CD4-positive, alpha-beta T cell (primary cell): Measurements from ENCODE around the gene KLC3. TPM values are rescaled to one million over a fixed set of nuclear protein-coding genes. Genes with fewer than 3 reads are reported as not detected.

Experiments
- ATAC-seq: fragments of 200-7000 bp; cut with Tn5 transposase; one replicate; pipeline ENCODE4 v1.10.0; 2022; ENCODE audit warnings: mild to moderate bottlenecking; ENCODE audit not compliant: poor library complexity
- CTCF ChIA-PET: fragments of 350-600 bp; sonication (Branson Sonifier 250); formaldehyde crosslinking; loops from one replicate; lab custom pipeline; 2021; ENCODE audit warnings: antibody characterized with exemption, inconsistent platforms; lab: Charles Lee
- POLR2A ChIA-PET: fragments of 350-600 bp; sonication (Branson Sonifier 250); formaldehyde crosslinking; loops from one replicate; lab custom pipeline; 2021; ENCODE audit warnings: antibody characterized with exemption, inconsistent platforms; lab: Charles Lee
- DNase-seq, 14 experiments: peaks; one replicate each; pipeline ENCODE4 v3.0.0-alpha.2; 2013 to 2020; ENCODE audit warnings: mixed read lengths in 2 of 14
- H3K27ac ChIP-seq, 2 donors: one replicate each; pipeline versions ENCODE4 v1.5.1 to v1.7.0; 2013; ENCODE audit warnings: low read length in 2 of 2, low read depth in 1 of 2, mild to moderate bottlenecking in 1 of 2
- H3K27me3 ChIP-seq, 2 experiments: 1 replicate in 1 of 2; 2 replicates in 1 of 2; pipeline versions ENCODE4 v1.6.1 to v1.7.0; 2013; ENCODE audit warnings: low read length in 2 of 2, control low read depth in 1 of 2, mild to moderate bottlenecking in 1 of 2, moderate library complexity in 1 of 2; ENCODE audit not compliant: insufficient read depth in 2 of 2, control insufficient read depth in 1 of 2
- H3K36me3 ChIP-seq: one replicate; pipeline ENCODE4 v1.6.1; 2013; ENCODE audit warnings: low read length, control low read depth; ENCODE audit not compliant: insufficient read depth
- H3K4me1 ChIP-seq: one replicate; pipeline ENCODE4 v1.6.1; 2013; ENCODE audit warnings: low read length, control low read depth; ENCODE audit not compliant: insufficient read depth
- H3K4me3 ChIP-seq: one replicate; pipeline ENCODE4 v1.5.1; 2013; ENCODE audit warnings: mild to moderate bottlenecking, low read length, moderate library complexity
- H3K9me3 ChIP-seq, 2 experiments: 1 replicate in 1 of 2; 2 replicates in 1 of 2; pipeline versions ENCODE4 v1.6.1 to v1.7.0; 2013; ENCODE audit warnings: low read length in 2 of 2, mild to moderate bottlenecking in 2 of 2, control low read depth in 1 of 2, moderate library complexity in 1 of 2; ENCODE audit not compliant: control insufficient read depth in 1 of 2, insufficient read depth in 1 of 2
- H3K27ac Mint-ChIP-seq: one replicate; pipeline ENCODE4 v1.8.0; 2020; ENCODE audit warnings: mixed read lengths
- H3K27me3 Mint-ChIP-seq: one replicate; pipeline ENCODE4 v1.8.0; 2021; ENCODE audit warnings: mixed read lengths
- H3K36me3 Mint-ChIP-seq: one replicate; pipeline ENCODE4 v1.8.0; 2021; ENCODE audit warnings: low read depth, mixed read lengths
- H3K4me1 Mint-ChIP-seq: one replicate; pipeline ENCODE4 v1.8.0; 2021; ENCODE audit warnings: low read depth, mixed read lengths
- H3K4me3 Mint-ChIP-seq: one replicate; pipeline ENCODE4 v1.8.0; 2020; ENCODE audit warnings: mild to moderate bottlenecking, mixed read lengths
- H3K9me3 Mint-ChIP-seq: one replicate; pipeline ENCODE4 v1.8.0; 2020; ENCODE audit warnings: mixed read lengths
- CTCF ChIP-seq: fragments of 200-600 bp; IDR thresholded peaks from one replicate; pipeline ENCODE4 v1.8.0; 2022; ENCODE audit warnings: antibody characterized with exemption, mild to moderate bottlenecking
- intact Hi-C, 2 experiments: fragments of 100-400 bp; cut with DNase I in 1 of 2; cut with micrococcal nuclease in 1 of 2; formaldehyde crosslinking; loops; one replicate each; pipeline versions ENCODE4 v1.15.1 to v1.9.0; 2023 to 2025; cut with DNase I, micrococcal nuclease
- total RNA-seq, 174 experiments: library from RNA in 2 of 174; stranded (reverse) in 2 of 174; gene quantifications; one replicate each; pipeline ENCODE4 v1.2.3 and lab custom pipeline; 2021 to 2026

The KLC3 gene
- total RNA-seq, 2 experiments from 2014 or later, result not detected

GRCh38 chr19:45358213-45358792 lies 17.8 kb downstream of the KLC3 start:
- no peak overlapping the region for H3K27ac Mint-ChIP-seq
- H3K4me1 Mint-ChIP-seq, result no peaks in the 10 kb centered on the region
- H3K27ac ChIP-seq, result no peak overlapping the region
- ChIA-PET CTCF (no interaction called here), POLR2A (no interaction called here)
- no peak overlapping the region for H3K4me3 Mint-ChIP-seq
- DNase-seq (peak in 1 of 14 experiments; percentile 16), ATAC-seq (no peak)
- H3K9me3 Mint-ChIP-seq, result no peaks in the 10 kb centered on the region
- peaks cover 50% of the 10 kb centered on the region for H3K36me3 Mint-ChIP-seq
- H3K9me3 ChIP-seq, result peaks cover 0 to 6% of the 10 kb centered on the region in 2 experiments
- no peak for TF ChIP-seq CTCF
- H3K27me3 Mint-ChIP-seq, result no peaks in the 10 kb centered on the region
- no peaks in the 10 kb centered on the region for H3K27me3 ChIP-seq
- H3K4me3 ChIP-seq, result no peak overlapping the region
- H3K36me3 ChIP-seq, result peaks cover 15% of the 10 kb centered on the region
- no peaks in the 10 kb centered on the region for H3K4me1 ChIP-seq
- intact Hi-C loops, result no loop called here

- intact Hi-C loops, result no loop called here
- no peak overlapping the region for H3K4me3 ChIP-seq
- ATAC-seq, result no peak
- H3K36me3 ChIP-seq, result peaks cover 14% of the 10 kb centered on the region
- ChIA-PET CTCF (no interaction called here), POLR2A (no interaction called here)
- H3K9me3 ChIP-seq, result no peaks in the 10 kb centered on the region
- no peaks in the 10 kb centered on the region for H3K27me3 Mint-ChIP-seq
- no peak for DNase-seq
- peaks cover 38% of the 10 kb centered on the region for H3K36me3 Mint-ChIP-seq
- no peaks in the 10 kb centered on the region for H3K4me1 Mint-ChIP-seq
- no peak overlapping the region for H3K4me3 Mint-ChIP-seq
- H3K27me3 ChIP-seq, result no peaks in the 10 kb centered on the region
- no peak overlapping the region for H3K27ac ChIP-seq
- no peak overlapping the region for H3K27ac Mint-ChIP-seq
- TF ChIP-seq CTCF, result no peak
- H3K9me3 Mint-ChIP-seq, result no peaks in the 10 kb centered on the region
- no peaks in the 10 kb centered on the region for H3K4me1 ChIP-seq
Observed at GRCh38 chr19:45361608-45362007, 21.1 kb downstream of the KLC3 start.

DNA sequence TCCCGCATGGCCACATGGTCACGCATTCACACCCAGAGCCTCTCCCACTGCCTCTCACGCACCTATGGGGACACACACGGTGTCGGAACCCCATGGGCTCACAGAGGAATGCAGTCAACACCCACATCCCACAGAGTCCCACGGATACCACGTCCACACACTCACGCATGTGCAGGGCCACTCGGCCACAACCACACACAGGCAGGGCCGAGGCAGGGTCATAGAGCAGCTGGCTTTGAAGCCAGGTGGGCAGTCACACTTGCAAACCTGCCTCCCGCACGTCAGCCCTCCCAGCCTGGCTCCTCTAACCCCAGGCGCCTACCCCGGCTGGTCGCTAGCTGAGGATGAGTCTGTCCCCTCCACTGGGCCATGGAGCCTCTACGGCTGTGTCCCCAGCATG lies 21.7 kb downstream of the KLC3 start:
- ATAC-seq (no peak), DNase-seq (no peak)
- POLR2A ChIA-PET, result no interaction called here
- CTCF ChIA-PET, result no interaction called here
- Mint-ChIP-seq H3K36me3 (peaks cover 34% of the 10 kb centered on the region), H3K27me3 (no peaks in the 10 kb centered on the region), H3K4me3 (no peak overlapping the region), H3K9me3 (no peaks in the 10 kb centered on the region), H3K4me1 (no peaks in the 10 kb centered on the region), H3K27ac (no peak overlapping the region)
- H3K36me3 ChIP-seq, result peaks cover 14% of the 10 kb centered on the region
- TF ChIP-seq CTCF, result no peak
- H3K4me1 ChIP-seq, result no peaks in the 10 kb centered on the region
- intact Hi-C loops, result no loop called here
- no peaks in the 10 kb centered on the region for H3K9me3 ChIP-seq
- H3K27ac ChIP-seq, result no peak overlapping the region
- H3K27me3 ChIP-seq, result no peaks in the 10 kb centered on the region
- H3K4me3 ChIP-seq, result no peak overlapping the region
